Uterus (tissue), 4 donors: Measurements from ENCODE around the gene C1QB. TPM values are rescaled to one million over a fixed set of nuclear protein-coding genes. Genes with fewer than 3 reads are reported as not detected.

Experiments used
- DNase-seq, 2 donors: peaks; one replicate each; pipeline ENCODE4 v3.0.0-alpha.2; 2019 to 2020
- H3K27ac ChIP-seq, 2 donors: fragments of 200-600 bp; sonication (generic); 1 replicate in 1 of 2; 2 replicates in 1 of 2; pipeline ENCODE4 v1.5.1; 2016 to 2018
- H3K27me3 ChIP-seq, 2 donors: fragments of 200-600 bp; sonication (generic); one replicate each; pipeline ENCODE4 v1.5.1; 2018 to 2019; ENCODE audit warnings: control low read depth in 1 of 2
- H3K36me3 ChIP-seq, 2 donors: fragments of 200-600 bp; sonication (generic); one replicate each; pipeline ENCODE4 v1.5.1; 2019; ENCODE audit warnings: control low read depth in 1 of 2
- H3K4me1 ChIP-seq, 2 donors: fragments of 200-600 bp; sonication (generic); one replicate each; pipeline ENCODE4 v1.5.1; 2018 to 2019; ENCODE audit warnings: control low read depth in 1 of 2
- H3K4me3 ChIP-seq, 2 donors: fragments of 200-600 bp; sonication (generic); 1 replicate in 1 of 2; 2 replicates in 1 of 2; pipeline ENCODE4 v1.5.1; 2018 to 2019; ENCODE audit warnings: mild to moderate bottlenecking in 1 of 2
- H3K9me3 ChIP-seq, 2 donors: fragments of 200-600 bp; sonication (generic); one replicate each; pipeline ENCODE4 v1.5.1; 2019; ENCODE audit warnings: control low read depth in 1 of 2
- POLR2A ChIP-seq, 2 donors: fragments of 450-650 bp; IDR thresholded peaks; one replicate each; pipeline ENCODE4 v1.6.1; 2016; ENCODE audit warnings: antibody characterized with exemption in 2 of 2, mild to moderate bottlenecking in 1 of 2, moderate library complexity in 1 of 2
- intact Hi-C: fragments of 100-400 bp; cut with DNase I; formaldehyde crosslinking; loops from one replicate; pipeline ENCODE4 v1.15.1; 2023; ENCODE audit warnings: low total_unique reads
- microRNA-seq: library from miRNA; unstranded; fragments of <30 nt; microRNA quantifications from one replicate; pipeline ENCODE4, GENCODE V29; 2016; ENCODE audit warnings: borderline microRNAs expressed, borderline replicate concordance
- small RNA-seq: library from RNA; depleted of rRNA; stranded (forward); fragments of <200 nt; gene quantifications from one replicate; pipeline ENCODE3, GENCODE V24; 2016
- total RNA-seq, 4 donors: library from RNA; depleted of rRNA in 3 of 4; stranded (reverse); fragments of >200 nt in 3 of 4; gene quantifications; one replicate each; pipeline versions ENCODE4 v1.1.0 to v1.2.4, GENCODE V29; 2014 to 2023
- TF ChIP-seq, protein P1 (sequence below), 4 experiments: fragments of 200-600 bp in 2 of 4; fragments of 450-650 bp in 2 of 4; sonication (generic) in 2 of 4; IDR thresholded peaks; one replicate each; pipeline ENCODE4 v1.5.1; 2016 to 2019; ENCODE audit warnings: antibody characterized with exemption in 4 of 4, mild to moderate bottlenecking in 2 of 4, moderate library complexity in 1 of 4
- donor health status: DM: yes; HTN: yes; CAD: no.

Gene C1QB
- total RNA-seq, 4 donors from 2014 or later: 22.3 to 183 (median 32.0) TPM

DNA sequence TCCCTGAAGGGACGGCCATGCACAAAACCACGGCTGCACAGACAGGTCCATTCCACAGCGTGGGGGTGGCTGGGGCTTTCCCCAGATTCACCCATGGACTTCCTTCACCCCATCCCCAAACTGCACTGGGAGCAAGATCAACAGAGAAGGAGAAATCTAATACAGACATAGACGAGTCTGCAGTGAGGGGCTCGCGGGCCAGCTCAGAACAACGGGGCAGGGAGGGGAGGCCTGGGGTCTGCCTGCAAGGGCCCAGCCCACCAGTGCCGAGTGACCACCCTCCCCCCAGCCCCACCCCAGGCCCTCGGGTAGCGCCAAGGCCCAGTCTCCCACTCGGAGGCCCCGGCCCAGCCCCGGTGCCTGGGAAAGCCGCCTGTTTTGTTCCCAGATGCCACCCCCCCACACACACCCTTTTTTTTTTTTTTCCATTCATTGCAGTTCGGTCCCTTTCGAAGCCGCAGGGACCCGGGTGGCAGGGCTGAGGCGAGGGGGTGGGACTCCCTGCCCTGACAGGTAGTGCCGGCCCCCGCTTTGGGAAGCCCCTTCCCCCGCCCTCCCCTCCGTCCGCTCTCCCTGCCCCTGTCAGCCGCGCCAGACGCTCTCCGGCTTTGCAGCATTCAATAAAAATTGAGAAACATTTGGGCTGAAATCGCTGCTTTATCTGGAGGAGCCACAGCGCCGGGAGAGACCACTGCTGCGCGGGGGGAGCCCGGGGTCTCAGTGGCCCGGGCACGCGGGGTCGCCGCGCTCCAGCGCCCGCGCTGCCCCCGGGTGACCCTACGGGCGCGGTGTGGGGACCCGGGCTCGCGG lies 57.1 kb downstream of the C1QB start:
- peak overlapping the region in 1 of 2 donors; percentile 52 for H3K27ac ChIP-seq
- H3K36me3 ChIP-seq: no peaks in the 10 kb centered on the region
- DNase-seq: peak; percentile 50 to 74

DNA sequence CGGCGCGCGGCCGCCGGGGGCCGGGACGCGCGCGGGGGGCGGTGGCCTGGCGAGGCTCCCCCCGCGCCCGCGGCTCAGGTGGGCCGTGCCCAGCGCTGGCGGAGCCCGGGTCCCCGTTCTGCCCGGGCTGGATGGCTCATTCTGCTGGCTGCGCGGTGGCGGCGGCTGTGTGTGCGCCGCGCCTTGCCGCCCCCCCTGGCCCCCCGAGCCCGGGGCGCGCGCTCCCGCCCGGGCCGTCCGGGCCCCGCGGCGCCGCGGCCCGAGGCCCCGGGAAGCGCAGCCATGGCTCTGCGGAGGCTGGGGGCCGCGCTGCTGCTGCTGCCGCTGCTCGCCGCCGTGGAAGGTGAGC lies 57.6 kb downstream of the C1QB start, which contains the start of gene EPHB2:
Gene EPHB2, plus strand, starts transcription at position 139 of the 349 bp plus-strand sequence. Its CDS starts 144 bp downstream, at position 283.
- H3K4me3 ChIP-seq: peak within 1 kb of the TSS; percentile 11 to 46
- intact Hi-C loops: no loop called here
- no peaks in the 10 kb centered on the region for H3K36me3 ChIP-seq
- DNase-seq: peak in 1 of 2 donors; percentile 49
- H3K9me3 ChIP-seq: no peaks in the 10 kb centered on the region
- H3K27ac ChIP-seq: peak within 1 kb of the TSS in 1 of 2 donors; percentile 52
- no peak for TF ChIP-seq POLR2A (IDR thresholded peaks at IDR 0.05)
- TF ChIP-seq, protein P1, sequence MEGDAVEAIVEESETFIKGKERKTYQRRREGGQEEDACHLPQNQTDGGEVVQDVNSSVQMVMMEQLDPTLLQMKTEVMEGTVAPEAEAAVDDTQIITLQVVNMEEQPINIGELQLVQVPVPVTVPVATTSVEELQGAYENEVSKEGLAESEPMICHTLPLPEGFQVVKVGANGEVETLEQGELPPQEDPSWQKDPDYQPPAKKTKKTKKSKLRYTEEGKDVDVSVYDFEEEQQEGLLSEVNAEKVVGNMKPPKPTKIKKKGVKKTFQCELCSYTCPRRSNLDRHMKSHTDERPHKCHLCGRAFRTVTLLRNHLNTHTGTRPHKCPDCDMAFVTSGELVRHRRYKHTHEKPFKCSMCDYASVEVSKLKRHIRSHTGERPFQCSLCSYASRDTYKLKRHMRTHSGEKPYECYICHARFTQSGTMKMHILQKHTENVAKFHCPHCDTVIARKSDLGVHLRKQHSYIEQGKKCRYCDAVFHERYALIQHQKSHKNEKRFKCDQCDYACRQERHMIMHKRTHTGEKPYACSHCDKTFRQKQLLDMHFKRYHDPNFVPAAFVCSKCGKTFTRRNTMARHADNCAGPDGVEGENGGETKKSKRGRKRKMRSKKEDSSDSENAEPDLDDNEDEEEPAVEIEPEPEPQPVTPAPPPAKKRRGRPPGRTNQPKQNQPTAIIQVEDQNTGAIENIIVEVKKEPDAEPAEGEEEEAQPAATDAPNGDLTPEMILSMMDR (IDR thresholded peaks at IDR 0.05): no peak
- H3K27me3 ChIP-seq: peaks cover 0 to 3% of the 10 kb centered on the region in 2 donors
- H3K4me1 ChIP-seq: peaks cover 0 to 15% of the 10 kb centered on the region in 2 donors

More for the DNA sequence above, 57.1 kb downstream of the C1QB start:
- Histone ChIP-seq H3K27me3 (peaks cover 0 to 3% of the 10 kb centered on the region in 2 donors), H3K9me3 (no peaks in the 10 kb centered on the region), H3K4me1 (peaks cover 0 to 15% of the 10 kb centered on the region in 2 donors), H3K4me3 (peak overlapping the region; percentile 11 to 44)
- TF ChIP-seq, protein P1 (IDR thresholded peaks at IDR 0.05): no peak
- no peak for TF ChIP-seq POLR2A (IDR thresholded peaks at IDR 0.05)
- intact Hi-C loops: no loop called here

DNA sequence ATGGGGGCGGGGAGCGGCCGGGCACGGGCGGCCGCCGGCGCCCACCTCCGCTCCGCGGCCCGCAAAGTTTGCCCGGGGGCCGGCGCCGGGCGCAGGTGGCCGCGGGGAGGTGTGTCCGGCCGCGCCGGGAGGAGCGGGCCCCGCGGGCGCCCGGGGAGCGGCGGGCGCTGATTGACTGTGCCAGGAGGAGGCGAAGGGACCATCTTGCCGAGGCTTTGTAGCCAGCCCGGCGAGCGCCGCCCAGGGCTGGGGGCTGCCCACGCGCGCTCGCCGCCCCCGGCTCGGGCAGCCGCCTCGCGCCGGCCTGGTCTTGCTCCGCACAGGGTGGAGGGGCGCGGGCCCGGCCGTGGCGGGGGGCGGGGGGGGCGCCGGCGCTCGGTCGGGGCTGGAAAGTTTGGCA lies 58.0 kb downstream of the C1QB start:
- DNase-seq: no peak
- no peak overlapping the region for H3K27ac ChIP-seq
- intact Hi-C loops: no loop called here
- no peaks in the 10 kb centered on the region for H3K36me3 ChIP-seq
- peaks cover 0 to 3% of the 10 kb centered on the region in 2 donors for H3K27me3 ChIP-seq
- peak overlapping the region in 1 of 2 donors; percentile 46 for H3K4me3 ChIP-seq
- H3K4me1 ChIP-seq: peaks cover 0 to 15% of the 10 kb centered on the region in 2 donors
- no peak for TF ChIP-seq POLR2A (IDR thresholded peaks at IDR 0.05)
- TF ChIP-seq, protein P1 (IDR thresholded peaks at IDR 0.05): no peak
- H3K9me3 ChIP-seq: no peaks in the 10 kb centered on the region

Small RNA genes lying within 50 kb of the gene (microRNA-seq; reads per million reads assigned to microRNA genes)
- gene MIR6127: not detected

Small RNA genes lying within 50 kb of the gene (small RNA-seq; reads per million reads assigned to genes)
- gene MIR6127: not detected

Other genes starting within 250 kb of the C1QB start
- gene ZBTB40, start 201.4 kb upstream of the C1QB start, total RNA-seq: 10 to 100 TPM in 3 of 4 donors, 1 to 10 TPM in 1; 8.2 to 34.2 (median 16.6) TPM
- under 1 TPM in 1 of 4 donors, not detected in 3; 0.07 TPM for gene EPHA8, start 89.7 kb upstream of the C1QB start, total RNA-seq
- 100 to 1,000 TPM in 1 of 4 donors, 10 to 100 TPM in 3; 33.1 to 114 (median 40.0) TPM for gene C1QA, start 16.6 kb upstream of the C1QB start, total RNA-seq
- 100 to 1,000 TPM in 1 of 4 donors, 10 to 100 TPM in 2, 1 to 10 TPM in 1; 8.2 to 120 (median 28.1) TPM for gene C1QC, start 9.6 kb upstream of the C1QB start, total RNA-seq
- 10 to 100 TPM in 1 of 4 donors, 1 to 10 TPM in 2, under 1 TPM in 1; under 0.01 to 49.6 (median 2.2) TPM for gene EPHB2, start 57.6 kb downstream of the C1QB start, total RNA-seq